HFF-Myc (cell line): ENCODE data around the gene SLC17A9.

ENCODE experiments used
- DNase-seq: peaks from one replicate; pipeline ENCODE4 v3.0.0-alpha.2; 2011; ENCODE audit warnings: low read depth; ENCODE audit errors: extremely low read depth
- H3K4me3 ChIP-seq: replicated peaks from 2 replicates; pipeline ENCODE4 v1.5.1; 2011; ENCODE audit warnings: low read depth, mild to moderate bottlenecking, control low read depth, low read length
- CTCF ChIP-seq: IDR thresholded peaks from 2 replicates; pipeline ENCODE4 v1.5.1; 2012; ENCODE audit warnings: mild to moderate bottlenecking, low read depth, low read length, control low read depth; ENCODE audit errors: missing control alignments

Gene SLC17A9

GRCh38 chr20:62952373-62952967 is at the start of gene SLC17A9:
Gene SLC17A9 (plus strand): TSS chr20:62952709. CDS start chr20:62952831, 122 bp downstream.
- TF ChIP-seq CTCF = no peak
- H3K4me3 ChIP-seq = peak within 1 kb of the TSS; percentile 73
- peak; percentile 25 for DNase-seq

GRCh38 chr20:62902926-62903615 is 49.4 kb upstream of the SLC17A9 start:
- DNase-seq = no peak

GRCh38 chr20:62905536-62906117 is 46.9 kb upstream of the SLC17A9 start:
- no peak for TF ChIP-seq CTCF
- H3K4me3 ChIP-seq = no peak overlapping the region
- DNase-seq = no peak

More at GRCh38 chr20:62902926-62903615, 49.4 kb upstream of the SLC17A9 start:
- H3K4me3 ChIP-seq = no peak overlapping the region
- no peak for TF ChIP-seq CTCF

- no peak overlapping the region for H3K4me3 ChIP-seq
- no peak for TF ChIP-seq CTCF
- DNase-seq = no peak
Observed at GRCh38 chr20:62906209-62906608, 46.3 kb upstream of the SLC17A9 start.

GRCh38 chr20:62906647-62907375 is 45.7 kb upstream of the SLC17A9 start:
- no peak for DNase-seq
- TF ChIP-seq CTCF = no peak
- H3K4me3 ChIP-seq = no peak overlapping the region

GRCh38 chr20:62907384-62908317 is 44.9 kb upstream of the SLC17A9 start:
- DNase-seq = no peak
- peak; percentile 46 for TF ChIP-seq CTCF

More at GRCh38 chr20:62907384-62908317, 44.9 kb upstream of the SLC17A9 start:
- H3K4me3 ChIP-seq = no peak overlapping the region
